Omental fat pad (tissue), 4 donors: ENCODE measurements around the gene PTPN14. TPM values are rescaled to one million over a fixed set of nuclear protein-coding genes. Genes with fewer than 3 reads are reported as not detected.

ENCODE experiments used
- ATAC-seq: fragments of 150-250 bp; one replicate; pipeline ENCODE4 v1.9.1; 2016; ENCODE audit warnings: mild to moderate bottlenecking, moderate library complexity; ENCODE audit not compliant: low FRiP score
- DNase-seq: peaks from one replicate; pipeline ENCODE4 v3.0.0-alpha.2; 2019; ENCODE audit warnings: low spot score
- CTCF ChIP-seq, 3 donors: fragments of 450-650 bp; IDR thresholded peaks; one replicate each; pipeline ENCODE4 v1.5.1; 2016 to 2017; ENCODE audit warnings: antibody characterized with exemption in 3 of 3, mild to moderate bottlenecking in 3 of 3, moderate library complexity in 2 of 3
- total RNA-seq, 4 donors: library from RNA; depleted of rRNA; stranded (reverse); fragments of >200 nt; gene quantifications; one replicate each; pipeline ENCODE4 v1.1.0, GENCODE V29; 2016

Gene PTPN14
- total RNA-seq, 4 donors from 2014 or later, result 27.1 to 39.1 (median 35.7) TPM

GRCh38 chr1:214461305-214461704 lies 90.1 kb downstream of the PTPN14 start:
- ATAC-seq (no peak), DNase-seq (no peak)
- TF ChIP-seq CTCF (IDR thresholded peaks at IDR 0.05), result no peak

DNA sequence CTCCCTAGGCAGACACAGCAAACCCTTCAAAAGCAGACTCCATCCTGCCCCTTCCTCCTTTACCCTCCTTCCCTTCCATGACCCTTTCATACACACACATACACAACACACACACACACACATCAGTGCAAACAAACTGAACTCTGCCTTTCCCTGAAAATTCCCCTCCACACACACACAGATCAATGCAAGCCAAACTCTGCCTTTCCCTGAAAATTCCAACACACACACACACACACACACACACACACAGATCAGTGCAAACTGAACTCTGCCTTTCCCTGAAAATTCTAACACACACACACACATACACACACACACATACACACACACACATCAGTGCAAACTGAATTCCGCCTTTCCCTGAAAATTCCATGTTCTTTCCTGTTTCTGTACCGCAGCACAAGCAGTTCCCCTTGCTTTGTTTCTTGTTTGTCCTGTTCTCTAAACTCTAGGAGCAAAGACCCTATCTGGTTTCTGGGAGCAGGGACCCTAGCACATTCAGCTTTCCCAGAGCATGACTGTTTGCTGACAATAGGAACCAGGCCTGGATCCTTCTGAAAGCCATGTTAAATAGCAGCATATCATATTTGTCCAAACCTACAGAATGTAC lies 91.0 kb downstream of the PTPN14 start:
- TF ChIP-seq CTCF (IDR thresholded peaks at IDR 0.05), result no peak
- DNase-seq, result no peak
- ATAC-seq, result no peak

DNA sequence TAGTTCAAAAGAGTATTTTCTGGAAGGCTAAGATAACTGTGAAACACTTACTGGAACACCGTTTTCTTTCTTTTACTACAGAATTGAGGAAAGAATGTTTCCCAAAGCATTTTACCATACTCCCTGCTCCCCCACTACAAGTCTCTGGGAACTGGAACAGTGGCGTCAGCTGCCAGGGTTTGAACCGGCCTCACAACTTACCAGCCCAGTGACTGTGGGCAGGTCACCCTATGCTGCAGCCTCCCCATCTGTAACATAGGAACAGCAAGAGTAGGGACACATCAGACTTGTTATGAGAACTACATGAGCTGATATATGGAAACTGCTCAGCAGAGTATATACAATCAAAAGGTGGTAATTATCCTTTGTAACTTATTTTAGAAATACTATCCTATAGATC lies 91.5 kb downstream of the PTPN14 start:
- no peak for TF ChIP-seq CTCF (IDR thresholded peaks at IDR 0.05)
- no peak for DNase-seq
- no peak for ATAC-seq

GRCh38 chr1:214458541-214458940 lies 92.9 kb downstream of the PTPN14 start:
- DNase-seq, result no peak
- TF ChIP-seq CTCF (IDR thresholded peaks at IDR 0.05), result no peak
- no peak for ATAC-seq

- TF ChIP-seq CTCF (IDR thresholded peaks at IDR 0.05), result no peak
- DNase-seq (no peak), ATAC-seq (no peak)
Measured at GRCh38 chr1:214455971-214456867, 95.2 kb downstream of the PTPN14 start.

GRCh38 chr1:214455479-214455878 lies 95.9 kb downstream of the PTPN14 start:
- ATAC-seq (no peak), DNase-seq (no peak)
- no peak for TF ChIP-seq CTCF (IDR thresholded peaks at IDR 0.05)
